WTC11 (cell line): ENCODE results near the gene EPB41. TPM values are rescaled to one million over a fixed set of nuclear protein-coding genes. Genes with fewer than 3 reads are reported as not detected.
A peak's percentile ranks its signal among the peaks of the same experiment; 100 is the strongest.

Source experiments
- CREM ChIP-seq: sonication (generic); formaldehyde crosslinking; IDR thresholded peaks from 2 replicates; pipeline ENCODE4 v1.8.1; 2022; ENCODE audit warnings: mild to moderate bottlenecking, missing genetic modification reagents, moderate library complexity
- GTF2I ChIP-seq: fragments of 250-450 bp; sonication (Bioruptor Pico); conservative IDR thresholded peaks from 2 replicates; pipeline ENCODE4 v1.4.0; 2021; ENCODE audit warnings: mild to moderate bottlenecking
- HMGA2 ChIP-seq: fragments of 250-450 bp; sonication (Bioruptor Pico); IDR thresholded peaks from 2 replicates; pipeline ENCODE4 v1.4.0; 2021; ENCODE audit warnings: mild to moderate bottlenecking, moderate library complexity
- JUN ChIP-seq: sonication (generic); formaldehyde crosslinking; IDR thresholded peaks from 2 replicates; pipeline ENCODE4 v1.8.0; 2023; ENCODE audit warnings: mild to moderate bottlenecking, missing genetic modification reagents
- MXD4 ChIP-seq: fragments of 250-450 bp; sonication (Bioruptor Pico); IDR thresholded peaks from 2 replicates; pipeline ENCODE4 v1.8.0; 2021; ENCODE audit warnings: mild to moderate bottlenecking, moderate library complexity, borderline replicate concordance
- SOX15 ChIP-seq: fragments of 250-450 bp; sonication (Bioruptor Pico); IDR thresholded peaks from 2 replicates; pipeline ENCODE4 v1.9.0; 2021; ENCODE audit warnings: mild to moderate bottlenecking
- SP1 ChIP-seq: sonication (generic); formaldehyde crosslinking; conservative IDR thresholded peaks from 2 replicates; pipeline ENCODE4 v1.8.1; 2022; ENCODE audit warnings: missing genetic modification reagents
- TEAD4 ChIP-seq: sonication (generic); formaldehyde crosslinking; IDR thresholded peaks from 2 replicates; pipeline ENCODE4 v1.8.0; 2022; ENCODE audit warnings: mild to moderate bottlenecking, missing genetic modification reagents
- TP53 ChIP-seq: sonication (generic); formaldehyde crosslinking; IDR thresholded peaks from 2 replicates; pipeline ENCODE4 v1.8.1; 2023; ENCODE audit warnings: mild to moderate bottlenecking, missing genetic modification reagents
- ZNF121 ChIP-seq: sonication (generic); formaldehyde crosslinking; IDR thresholded peaks from 2 replicates; pipeline ENCODE4 v1.8.0; 2023; ENCODE audit warnings: missing genetic modification reagents
- ZNF138 ChIP-seq: sonication (generic); formaldehyde crosslinking; conservative IDR thresholded peaks from 2 replicates; pipeline ENCODE4 v1.8.1; 2022; ENCODE audit warnings: mild to moderate bottlenecking, moderate library complexity, missing genetic modification reagents
- ZNF219 ChIP-seq: sonication (generic); formaldehyde crosslinking; IDR thresholded peaks from 2 replicates; pipeline ENCODE4 v1.8.0; 2023; ENCODE audit warnings: missing genetic modification reagents, mild to moderate bottlenecking, borderline replicate concordance
- ZNF232 ChIP-seq: sonication (generic); formaldehyde crosslinking; IDR thresholded peaks from 2 replicates; pipeline ENCODE4 v1.8.0; 2022; ENCODE audit warnings: mild to moderate bottlenecking, missing genetic modification reagents
- ZNF263 ChIP-seq: sonication (generic); formaldehyde crosslinking; IDR thresholded peaks from 2 replicates; pipeline ENCODE4 v1.8.1; 2022; ENCODE audit warnings: low read depth, mild to moderate bottlenecking, moderate library complexity, missing genetic modification reagents
- ZNF317 ChIP-seq: sonication (generic); formaldehyde crosslinking; IDR thresholded peaks from 2 replicates; pipeline ENCODE4 v1.8.1; 2023; ENCODE audit warnings: low read depth, mild to moderate bottlenecking, moderate library complexity, missing genetic modification reagents, borderline replicate concordance
- ZNF396 ChIP-seq: fragments of 250-450 bp; sonication (Bioruptor Pico); IDR thresholded peaks from 2 replicates; pipeline ENCODE4 v1.8.0; 2021; ENCODE audit warnings: mild to moderate bottlenecking, moderate library complexity, borderline replicate concordance
- ZNF416 ChIP-seq: fragments of 250-450 bp; sonication (Bioruptor Pico); IDR thresholded peaks from 2 replicates; pipeline ENCODE4 v1.9.0; 2021; ENCODE audit warnings: mild to moderate bottlenecking, inconsistent platforms
- ZNF671 ChIP-seq: fragments of 250-450 bp; sonication (Bioruptor Pico); IDR thresholded peaks from 2 replicates; pipeline ENCODE4 v1.8.0; 2021; ENCODE audit warnings: mild to moderate bottlenecking
- total RNA-seq: library from RNA; stranded (reverse); gene quantifications from 3 replicates; pipeline ENCODE4 v1.2.3, GENCODE V29; 2021
- TF ChIP-seq, protein P1 (sequence below): sonication (generic); formaldehyde crosslinking; conservative IDR thresholded peaks from 2 replicates; pipeline ENCODE4 v1.8.1; 2022; ENCODE audit warnings: mild to moderate bottlenecking, missing genetic modification reagents
- TF ChIP-seq, protein P2 (sequence below): sonication (generic); formaldehyde crosslinking; IDR thresholded peaks from 2 replicates; pipeline ENCODE4 v1.8.0; 2022; ENCODE audit warnings: mild to moderate bottlenecking, missing genetic modification reagents
- TF ChIP-seq, protein P3 (sequence below): sonication (generic); formaldehyde crosslinking; IDR thresholded peaks from 2 replicates; pipeline ENCODE4 v1.8.0; 2022; ENCODE audit warnings: mild to moderate bottlenecking, missing genetic modification reagents
- TF ChIP-seq, protein P4 (sequence below): sonication (generic); formaldehyde crosslinking; IDR thresholded peaks from 2 replicates; pipeline ENCODE4 v1.8.0; 2023; ENCODE audit warnings: missing genetic modification reagents
- TF ChIP-seq, protein P5 (sequence below): fragments of 250-450 bp; sonication (Bioruptor Pico); IDR thresholded peaks from 2 replicates; pipeline ENCODE4 v1.8.0; 2021; ENCODE audit warnings: mild to moderate bottlenecking
- TF ChIP-seq, protein P6 (sequence below): sonication (generic); formaldehyde crosslinking; IDR thresholded peaks from 2 replicates; pipeline ENCODE4 v1.8.1; 2023; ENCODE audit warnings: mild to moderate bottlenecking, missing genetic modification reagents, moderate library complexity
- TF ChIP-seq, protein P7 (sequence below): sonication (generic); formaldehyde crosslinking; IDR thresholded peaks from 2 replicates; pipeline ENCODE4 v1.8.1; 2022; ENCODE audit warnings: low read depth, missing genetic modification reagents, borderline replicate concordance
- TF ChIP-seq, protein P8 (sequence below): sonication (generic); formaldehyde crosslinking; IDR thresholded peaks from 2 replicates; pipeline ENCODE4 v1.8.1; 2023; ENCODE audit warnings: mild to moderate bottlenecking, moderate library complexity, missing genetic modification reagents
- TF ChIP-seq, protein P9 (sequence below): sonication (generic); formaldehyde crosslinking; IDR thresholded peaks from 2 replicates; pipeline ENCODE4 v1.8.1; 2022; ENCODE audit warnings: mild to moderate bottlenecking, moderate library complexity, missing genetic modification reagents
- TF ChIP-seq, protein P10 (sequence below): sonication (generic); formaldehyde crosslinking; IDR thresholded peaks from 2 replicates; pipeline ENCODE4 v1.8.0; 2022; ENCODE audit warnings: mild to moderate bottlenecking, missing genetic modification reagents
- TF ChIP-seq, protein P11 (sequence below): sonication (generic); formaldehyde crosslinking; IDR thresholded peaks from 2 replicates; pipeline ENCODE4 v1.8.0; 2022; ENCODE audit warnings: mild to moderate bottlenecking, missing genetic modification reagents

EPB41 gene
- total RNA-seq, 1 experiment from 2014 or later = 85.0 TPM

DNA sequence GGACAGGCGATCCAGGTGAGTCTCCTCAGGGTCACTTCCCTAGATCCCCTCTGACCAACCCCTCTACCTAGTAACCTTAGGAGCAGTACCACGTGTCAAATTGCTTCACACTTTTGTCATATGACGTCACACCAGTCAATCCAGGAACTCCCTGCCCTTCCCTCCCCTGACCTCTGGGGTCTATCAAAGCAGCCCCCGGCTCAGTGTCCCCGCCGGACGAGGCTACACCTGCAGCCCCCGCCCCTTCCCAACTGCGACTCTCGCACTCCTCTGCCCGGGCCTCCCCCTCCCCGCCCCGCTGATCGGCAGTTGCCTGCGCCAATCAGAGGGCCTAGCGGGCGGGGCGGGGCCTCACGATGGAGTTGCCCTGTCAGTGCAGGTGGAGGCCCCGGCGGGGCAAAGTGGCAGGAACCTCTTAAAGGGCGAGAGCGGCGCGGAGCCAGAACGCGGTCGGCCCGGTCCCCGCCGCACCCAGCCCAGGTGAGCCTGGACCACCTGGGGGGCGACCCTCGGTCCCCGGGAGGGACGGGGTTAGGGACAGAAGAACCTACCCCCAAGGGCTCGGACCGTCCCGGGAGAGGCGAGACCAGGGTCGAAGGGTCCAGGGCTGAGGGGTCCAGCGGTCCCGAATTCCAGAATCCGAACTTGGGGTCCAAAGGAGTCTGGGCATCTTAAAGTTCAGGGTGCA is 27.5 kb upstream of the EPB41 start (continued):
- TF ChIP-seq, protein P1, sequence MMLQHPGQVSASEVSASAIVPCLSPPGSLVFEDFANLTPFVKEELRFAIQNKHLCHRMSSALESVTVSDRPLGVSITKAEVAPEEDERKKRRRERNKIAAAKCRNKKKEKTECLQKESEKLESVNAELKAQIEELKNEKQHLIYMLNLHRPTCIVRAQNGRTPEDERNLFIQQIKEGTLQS (CRISPR knock-in tag) = no peak
- TF ChIP-seq ZNF671 (CRISPR knock-in tag) (no peak), ZNF138 (no peak), TEAD4 (CRISPR knock-in tag) (no peak), ZNF416 (no peak), HMGA2 (CRISPR knock-in tag) (no peak), SP1 (peak; percentile 85), SOX15 (CRISPR knock-in tag) (no peak), MXD4 (CRISPR knock-in tag) (no peak), CREM (CRISPR knock-in tag) (peak; percentile 84; the same call in 1 of the 2 replicates), ZNF219 (CRISPR knock-in tag) (no peak), ZNF396 (no peak), JUN (CRISPR knock-in tag) (no peak), TP53 (CRISPR knock-in tag) (no peak), ZNF121 (peak; percentile 94), GTF2I (CRISPR knock-in tag) (no peak), ZNF317 (CRISPR knock-in tag) (no peak), ZNF263 (CRISPR knock-in tag) (no peak), ZNF232 (CRISPR knock-in tag) (no peak)
- TF ChIP-seq, protein P2, sequence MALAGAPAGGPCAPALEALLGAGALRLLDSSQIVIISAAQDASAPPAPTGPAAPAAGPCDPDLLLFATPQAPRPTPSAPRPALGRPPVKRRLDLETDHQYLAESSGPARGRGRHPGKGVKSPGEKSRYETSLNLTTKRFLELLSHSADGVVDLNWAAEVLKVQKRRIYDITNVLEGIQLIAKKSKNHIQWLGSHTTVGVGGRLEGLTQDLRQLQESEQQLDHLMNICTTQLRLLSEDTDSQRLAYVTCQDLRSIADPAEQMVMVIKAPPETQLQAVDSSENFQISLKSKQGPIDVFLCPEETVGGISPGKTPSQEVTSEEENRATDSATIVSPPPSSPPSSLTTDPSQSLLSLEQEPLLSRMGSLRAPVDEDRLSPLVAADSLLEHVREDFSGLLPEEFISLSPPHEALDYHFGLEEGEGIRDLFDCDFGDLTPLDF (CRISPR knock-in tag) = no peak
- TF ChIP-seq, protein P3, sequence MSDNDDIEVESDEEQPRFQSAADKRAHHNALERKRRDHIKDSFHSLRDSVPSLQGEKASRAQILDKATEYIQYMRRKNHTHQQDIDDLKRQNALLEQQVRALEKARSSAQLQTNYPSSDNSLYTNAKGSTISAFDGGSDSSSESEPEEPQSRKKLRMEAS = peak; percentile 64; the same call in 1 of the 2 replicates
- TF ChIP-seq, protein P4, sequence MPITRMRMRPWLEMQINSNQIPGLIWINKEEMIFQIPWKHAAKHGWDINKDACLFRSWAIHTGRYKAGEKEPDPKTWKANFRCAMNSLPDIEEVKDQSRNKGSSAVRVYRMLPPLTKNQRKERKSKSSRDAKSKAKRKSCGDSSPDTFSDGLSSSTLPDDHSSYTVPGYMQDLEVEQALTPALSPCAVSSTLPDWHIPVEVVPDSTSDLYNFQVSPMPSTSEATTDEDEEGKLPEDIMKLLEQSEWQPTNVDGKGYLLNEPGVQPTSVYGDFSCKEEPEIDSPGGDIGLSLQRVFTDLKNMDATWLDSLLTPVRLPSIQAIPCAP (CRISPR knock-in tag) = no peak
- TF ChIP-seq, protein P5, sequence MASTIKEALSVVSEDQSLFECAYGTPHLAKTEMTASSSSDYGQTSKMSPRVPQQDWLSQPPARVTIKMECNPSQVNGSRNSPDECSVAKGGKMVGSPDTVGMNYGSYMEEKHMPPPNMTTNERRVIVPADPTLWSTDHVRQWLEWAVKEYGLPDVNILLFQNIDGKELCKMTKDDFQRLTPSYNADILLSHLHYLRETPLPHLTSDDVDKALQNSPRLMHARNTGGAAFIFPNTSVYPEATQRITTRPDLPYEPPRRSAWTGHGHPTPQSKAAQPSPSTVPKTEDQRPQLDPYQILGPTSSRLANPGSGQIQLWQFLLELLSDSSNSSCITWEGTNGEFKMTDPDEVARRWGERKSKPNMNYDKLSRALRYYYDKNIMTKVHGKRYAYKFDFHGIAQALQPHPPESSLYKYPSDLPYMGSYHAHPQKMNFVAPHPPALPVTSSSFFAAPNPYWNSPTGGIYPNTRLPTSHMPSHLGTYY (CRISPR knock-in tag) = no peak
- TF ChIP-seq, protein P6, sequence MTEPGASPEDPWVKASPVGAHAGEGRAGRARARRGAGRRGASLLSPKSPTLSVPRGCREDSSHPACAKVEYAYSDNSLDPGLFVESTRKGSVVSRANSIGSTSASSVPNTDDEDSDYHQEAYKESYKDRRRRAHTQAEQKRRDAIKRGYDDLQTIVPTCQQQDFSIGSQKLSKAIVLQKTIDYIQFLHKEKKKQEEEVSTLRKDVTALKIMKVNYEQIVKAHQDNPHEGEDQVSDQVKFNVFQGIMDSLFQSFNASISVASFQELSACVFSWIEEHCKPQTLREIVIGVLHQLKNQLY (CRISPR knock-in tag) = no peak
- TF ChIP-seq, protein P7, sequence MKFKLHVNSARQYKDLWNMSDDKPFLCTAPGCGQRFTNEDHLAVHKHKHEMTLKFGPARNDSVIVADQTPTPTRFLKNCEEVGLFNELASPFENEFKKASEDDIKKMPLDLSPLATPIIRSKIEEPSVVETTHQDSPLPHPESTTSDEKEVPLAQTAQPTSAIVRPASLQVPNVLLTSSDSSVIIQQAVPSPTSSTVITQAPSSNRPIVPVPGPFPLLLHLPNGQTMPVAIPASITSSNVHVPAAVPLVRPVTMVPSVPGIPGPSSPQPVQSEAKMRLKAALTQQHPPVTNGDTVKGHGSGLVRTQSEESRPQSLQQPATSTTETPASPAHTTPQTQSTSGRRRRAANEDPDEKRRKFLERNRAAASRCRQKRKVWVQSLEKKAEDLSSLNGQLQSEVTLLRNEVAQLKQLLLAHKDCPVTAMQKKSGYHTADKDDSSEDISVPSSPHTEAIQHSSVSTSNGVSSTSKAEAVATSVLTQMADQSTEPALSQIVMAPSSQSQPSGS (CRISPR knock-in tag) = no peak
- TF ChIP-seq, protein P8, sequence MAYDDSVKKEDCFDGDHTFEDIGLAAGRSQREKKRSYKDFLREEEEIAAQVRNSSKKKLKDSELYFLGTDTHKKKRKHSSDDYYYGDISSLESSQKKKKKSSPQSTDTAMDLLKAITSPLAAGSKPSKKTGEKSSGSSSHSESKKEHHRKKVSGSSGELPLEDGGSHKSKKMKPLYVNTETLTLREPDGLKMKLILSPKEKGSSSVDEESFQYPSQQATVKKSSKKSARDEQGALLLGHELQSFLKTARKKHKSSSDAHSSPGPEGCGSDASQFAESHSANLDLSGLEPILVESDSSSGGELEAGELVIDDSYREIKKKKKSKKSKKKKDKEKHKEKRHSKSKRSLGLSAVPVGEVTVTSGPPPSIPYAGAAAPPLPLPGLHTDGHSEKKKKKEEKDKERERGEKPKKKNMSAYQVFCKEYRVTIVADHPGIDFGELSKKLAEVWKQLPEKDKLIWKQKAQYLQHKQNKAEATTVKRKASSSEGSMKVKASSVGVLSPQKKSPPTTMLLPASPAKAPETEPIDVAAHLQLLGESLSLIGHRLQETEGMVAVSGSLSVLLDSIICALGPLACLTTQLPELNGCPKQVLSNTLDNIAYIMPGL (CRISPR knock-in tag) = peak; percentile 54; the same call in 1 of the 2 replicates
- TF ChIP-seq, protein P9, sequence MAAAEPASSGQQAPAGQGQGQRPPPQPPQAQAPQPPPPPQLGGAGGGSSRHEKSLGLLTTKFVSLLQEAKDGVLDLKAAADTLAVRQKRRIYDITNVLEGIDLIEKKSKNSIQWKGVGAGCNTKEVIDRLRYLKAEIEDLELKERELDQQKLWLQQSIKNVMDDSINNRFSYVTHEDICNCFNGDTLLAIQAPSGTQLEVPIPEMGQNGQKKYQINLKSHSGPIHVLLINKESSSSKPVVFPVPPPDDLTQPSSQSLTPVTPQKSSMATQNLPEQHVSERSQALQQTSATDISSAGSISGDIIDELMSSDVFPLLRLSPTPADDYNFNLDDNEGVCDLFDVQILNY (CRISPR knock-in tag) = peak; percentile 53; the same call in 1 of the 2 replicates
- TF ChIP-seq, protein P10, sequence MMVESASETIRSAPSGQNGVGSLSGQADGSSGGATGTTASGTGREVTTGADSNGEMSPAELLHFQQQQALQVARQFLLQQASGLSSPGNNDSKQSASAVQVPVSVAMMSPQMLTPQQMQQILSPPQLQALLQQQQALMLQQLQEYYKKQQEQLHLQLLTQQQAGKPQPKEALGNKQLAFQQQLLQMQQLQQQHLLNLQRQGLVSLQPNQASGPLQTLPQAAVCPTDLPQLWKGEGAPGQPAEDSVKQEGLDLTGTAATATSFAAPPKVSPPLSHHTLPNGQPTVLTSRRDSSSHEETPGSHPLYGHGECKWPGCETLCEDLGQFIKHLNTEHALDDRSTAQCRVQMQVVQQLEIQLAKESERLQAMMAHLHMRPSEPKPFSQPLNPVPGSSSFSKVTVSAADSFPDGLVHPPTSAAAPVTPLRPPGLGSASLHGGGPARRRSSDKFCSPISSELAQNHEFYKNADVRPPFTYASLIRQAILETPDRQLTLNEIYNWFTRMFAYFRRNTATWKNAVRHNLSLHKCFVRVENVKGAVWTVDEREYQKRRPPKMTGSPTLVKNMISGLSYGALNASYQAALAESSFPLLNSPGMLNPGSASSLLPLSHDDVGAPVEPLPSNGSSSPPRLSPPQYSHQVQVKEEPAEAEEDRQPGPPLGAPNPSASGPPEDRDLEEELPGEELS (CRISPR knock-in tag) = peak; percentile 49; the same call in 1 of the 2 replicates
- TF ChIP-seq, protein P11, sequence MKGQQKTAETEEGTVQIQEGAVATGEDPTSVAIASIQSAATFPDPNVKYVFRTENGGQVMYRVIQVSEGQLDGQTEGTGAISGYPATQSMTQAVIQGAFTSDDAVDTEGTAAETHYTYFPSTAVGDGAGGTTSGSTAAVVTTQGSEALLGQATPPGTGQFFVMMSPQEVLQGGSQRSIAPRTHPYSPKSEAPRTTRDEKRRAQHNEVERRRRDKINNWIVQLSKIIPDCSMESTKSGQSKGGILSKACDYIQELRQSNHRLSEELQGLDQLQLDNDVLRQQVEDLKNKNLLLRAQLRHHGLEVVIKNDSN = peak; percentile 67; the same call in 1 of the 2 replicates
